GM12878 (cell line): ENCODE results near the gene ENAH. TPM values are rescaled to one million over a fixed set of nuclear protein-coding genes. Genes with fewer than 3 reads are reported as not detected.

ENCODE experiments used
- ATAC-seq: fragments of 200-7000 bp; cut with Tn5 transposase; 3 replicates; pipeline ENCODE4 v1.9.1; 2020; ENCODE audit warnings: mild to moderate bottlenecking, moderate library complexity
- BruUV-seq: library from RNA; stranded (reverse); fragments of 400-500 nt; replicated peaks from 2 replicates; lab custom pipeline; 2021; lab: Mats Ljungman, UMichigan
- CTCF ChIA-PET: fragments of 300-600 bp; sonication (Branson Sonifier 250); formaldehyde crosslinking; extraction: SDS; loops from one replicate; lab custom pipeline; 2021; ENCODE audit warnings: inconsistent platforms; lab: Yijun Ruan, JAX
- POLR2A ChIA-PET: fragments of 350-600 bp; formaldehyde crosslinking; extraction: SDS; loops from one replicate; lab custom pipeline; 2021; ENCODE audit warnings: inconsistent platforms; lab: Charles Lee
- RAD21 ChIA-PET: fragments of 300-600 bp; sonication (Branson Sonifier 250); formaldehyde crosslinking; loops from one replicate; lab custom pipeline; 2023; ENCODE audit warnings: antibody characterized with exemption; ENCODE audit not compliant: unreplicated experiment; lab: Charles Lee
- SMC1A ChIA-PET: fragments of 300-600 bp; sonication (Branson Sonifier 250); formaldehyde crosslinking; loops from one replicate; lab custom pipeline; 2023; ENCODE audit not compliant: unreplicated experiment, uncharacterized antibody; lab: Charles Lee
- DNase-seq: peaks from one replicate; pipeline ENCODE4 v3.0.0-alpha.2; 2011; ENCODE audit warnings: low read depth, low spot score
- FAIRE-seq: peaks from 3 replicates; lab custom pipeline; 2011; peaks lifted over from hg19 to GRCh38; lab: Jason Lieb, UNC
- H2AFZ ChIP-seq: 2 replicates; pipeline ENCODE4 v1.6.0; 2011; ENCODE audit warnings: low read depth, low read length, control low read depth; ENCODE audit not compliant: control insufficient read depth
- H3K27ac ChIP-seq: 2 replicates; pipeline ENCODE4 v1.5.1; 2011; ENCODE audit warnings: control low read depth; ENCODE audit not compliant: control insufficient read depth, insufficient read depth
- H3K27me3 ChIP-seq, 2 experiments: replicated peaks in 1 of 2; 2 replicates each; pipeline versions ENCODE4 v1.6.0 to v1.6.1; 2011; ENCODE audit warnings: low read length in 1 of 2; ENCODE audit not compliant: control insufficient read depth in 2 of 2, insufficient read depth in 2 of 2
- H3K36me3 ChIP-seq, 2 experiments: 2 replicates each; pipeline ENCODE4 v1.5.1; 2011; ENCODE audit warnings: low read length in 1 of 2; ENCODE audit not compliant: control insufficient read depth in 2 of 2, insufficient read depth in 2 of 2
- H3K4me1 ChIP-seq: 2 replicates; pipeline ENCODE4 v1.6.1; 2011; ENCODE audit warnings: mild to moderate bottlenecking, low read length, moderate library complexity, mixed read lengths; ENCODE audit not compliant: control insufficient read depth, insufficient read depth
- H3K4me2 ChIP-seq: 2 replicates; pipeline ENCODE4 v1.6.0; 2011; ENCODE audit warnings: control low read depth; ENCODE audit not compliant: control insufficient read depth, insufficient read depth
- H3K4me3 ChIP-seq: fragments of 200-600 bp; sonication (generic); 2 replicates; pipeline ENCODE4 v1.5.1; 2016
- H3K79me2 ChIP-seq: 2 replicates; pipeline ENCODE4 v1.6.0; 2011; ENCODE audit warnings: low read length; ENCODE audit not compliant: control insufficient read depth, insufficient read depth
- H3K9ac ChIP-seq: 2 replicates; pipeline ENCODE4 v1.8.0; 2011; ENCODE audit warnings: low read length, control low read depth, mixed read lengths; ENCODE audit not compliant: control insufficient read depth, insufficient read depth
- H3K9me3 ChIP-seq: replicated peaks from 3 replicates; pipeline ENCODE4 v1.5.1; 2011; ENCODE audit warnings: mild to moderate bottlenecking, low read length; ENCODE audit not compliant: control insufficient read depth, insufficient read depth
- H4K20me1 ChIP-seq: 2 replicates; pipeline ENCODE4 v1.6.0; 2011; ENCODE audit not compliant: control insufficient read depth, insufficient read depth
- BMI1 ChIP-seq: fragments of 450-650 bp; IDR thresholded peaks from 2 replicates; pipeline ENCODE4 v1.6.1; 2016; ENCODE audit warnings: mild to moderate bottlenecking, moderate library complexity, borderline replicate concordance
- LARP7 ChIP-seq: fragments of 450-650 bp; IDR thresholded peaks from 2 replicates; pipeline ENCODE4 v1.6.1; 2017; ENCODE audit warnings: mild to moderate bottlenecking
- NR2F1 ChIP-seq: fragments of 450-650 bp; conservative IDR thresholded peaks from 2 replicates; pipeline ENCODE4 v1.6.1; 2017; ENCODE audit warnings: mild to moderate bottlenecking
- PAX5 ChIP-seq: IDR thresholded peaks from 2 replicates; pipeline ENCODE4 v1.6.1; 2011; ENCODE audit warnings: low read depth, low read length, borderline replicate concordance
- SIX5 ChIP-seq: IDR thresholded peaks from 2 replicates; pipeline ENCODE4 v1.6.1; 2011; ENCODE audit warnings: mild to moderate bottlenecking, low read depth, low read length, moderate library complexity; ENCODE audit not compliant: severe bottlenecking
- ZSCAN29 ChIP-seq: fragments of 450-650 bp; IDR thresholded peaks from 2 replicates; pipeline ENCODE4 v1.6.1; 2017; ENCODE audit warnings: mild to moderate bottlenecking, moderate library complexity
- WGBS: methylation state at CpG from one replicate; pipeline ENCODE4 v1.1.6; 2016; ENCODE audit warnings: low lambda C conversion rate; ENCODE audit not compliant: insufficient replicate concordance, insufficient coverage; ENCODE audit errors: missing lambda C conversion rate; 5-methylcytosine and 5-hydroxymethylcytosine counted together
- in situ Hi-C: fragments of 300-500 bp; cut with MboI; formaldehyde crosslinking; loops from 9 replicates; pipeline ENCODE4 v1.14.3; 2018; ENCODE audit warnings: mixed read lengths
- intact Hi-C: fragments of 100-400 bp; cut with micrococcal nuclease; formaldehyde crosslinking; loops from one replicate; pipeline ENCODE4 v1.14.2; 2022; ENCODE audit not compliant: unreplicated experiment
- polyA plus RNA-seq, 11 experiments: library from polyadenylated mRNA; depleted of rRNA in 4 of 11; unstranded in 6 of 11; stranded (reverse) in 5 of 11; fragments of >200 nt; fragmentation: Nextera tagmentation in 4 of 11; fragmentation: Illumina TruSeq in 1 of 11; extraction: Ambion mirVana in 4 of 11; extraction: Trizol in 1 of 11; gene quantifications; 1 replicate in 1 of 11; 2 replicates in 10 of 11; pipeline versions ENCODE4 v1.2.1 to v1.2.3, GENCODE V29; 2011 to 2016; ENCODE audit warnings: inconsistent platforms in 2 of 11, missing spikeins in 2 of 11, low read depth in 1 of 11
- total RNA-seq, 4 experiments: library from RNA; depleted of rRNA in 3 of 4; stranded (reverse); fragments of >200 nt in 3 of 4; fragmentation: Illumina TruSeq in 1 of 4; extraction: Trizol in 1 of 4; gene quantifications; 2 replicates each; pipeline versions ENCODE4 v1.2.1 to v1.2.3, GENCODE V29; 2013 to 2021
- TF ChIP-seq, protein P1 (sequence below): fragments of 450-650 bp; IDR thresholded peaks from 2 replicates; pipeline ENCODE4 v1.6.1; 2017; ENCODE audit warnings: mild to moderate bottlenecking, low read depth, inconsistent platforms; ENCODE audit not compliant: poor library complexity, severe bottlenecking
- TF ChIP-seq, protein P2 (sequence below): fragments of 450-650 bp; formaldehyde crosslinking; IDR thresholded peaks from 2 replicates; pipeline ENCODE4 v1.5.0; 2022; ENCODE audit warnings: mild to moderate bottlenecking, missing genetic modification characterization

Gene ENAH
- total and polyA plus RNA-seq, 10 of the 15 experiments (the other 5 are each of a cell fraction or from before 2014, with no cell fraction given) = under 0.01 to 0.62 (median 0.06) TPM; not detected in 5

DNA sequence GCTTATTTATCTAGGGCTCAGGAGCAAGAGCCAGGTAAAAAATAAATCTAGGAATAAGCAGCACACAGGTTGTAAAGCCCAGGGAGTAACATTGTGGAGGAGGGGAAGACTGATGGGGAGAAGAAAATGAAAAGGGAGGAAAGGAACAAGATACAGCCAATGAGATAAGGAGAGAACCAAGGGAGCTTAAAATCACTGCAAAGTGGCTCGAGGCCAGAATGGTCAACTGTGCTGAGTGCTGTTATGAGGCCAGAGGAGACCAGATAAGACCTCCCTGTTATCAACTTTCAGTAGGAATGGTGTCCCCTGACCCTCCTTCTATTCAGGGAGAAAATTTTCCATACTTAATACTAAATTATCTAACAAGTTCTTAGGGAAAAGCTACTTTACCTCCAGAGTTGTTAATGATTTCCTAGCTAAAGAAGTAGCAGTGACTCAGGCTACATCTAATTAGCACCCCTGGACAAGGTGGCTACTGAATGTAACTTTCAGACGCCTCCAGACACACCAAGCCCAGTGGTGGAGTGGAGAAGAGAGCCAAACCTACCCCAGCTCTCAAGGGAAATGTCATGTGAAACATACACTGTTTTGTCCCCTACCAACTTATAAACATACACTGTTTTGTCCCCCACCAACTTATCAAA, 25.5 kb downstream of the ENAH start:
- Histone ChIP-seq H4K20me1 (no peaks in the 10 kb centered on the region), H3K4me1 (no peaks in the 10 kb centered on the region), H2AFZ (no peak overlapping the region), H3K27ac (no peak overlapping the region), H3K79me2 (no peaks in the 10 kb centered on the region), H3K9me3 (no peaks in the 10 kb centered on the region), H3K9ac (no peak overlapping the region), H3K4me3 (no peak overlapping the region), H3K36me3 (no peaks in the 10 kb centered on the region), H3K4me2 (no peak overlapping the region), H3K27me3 (no peaks in the 10 kb centered on the region; a peak in 1 of 4 replicates)
- intact Hi-C loops (no loop called here), in situ Hi-C loops (no loop called here)
- ChIA-PET POLR2A (no interaction called here), CTCF (interaction anchor here (1.2 kb wide), 1 partner anchor 284 kb away, joined by 3 read pairs; no protein-coding TSS in a partner anchor), SMC1A (interaction anchor here (0.9 to 1.2 kb wide), 2 partner anchors 11 to 41 kb away, joined by 3 to 4 read pairs; no protein-coding TSS in a partner anchor), RAD21 (no interaction called here)
- 3% methylated on average over 2 of the region's 2 CpGs for WGBS
- no peak for DNase-seq
- ATAC-seq = peak; percentile 52
- BruUV-seq = no TSS peak
- TF ChIP-seq PAX5 = no peak
- TF ChIP-seq BMI1 = no peak
- no peak for FAIRE-seq

DNA sequence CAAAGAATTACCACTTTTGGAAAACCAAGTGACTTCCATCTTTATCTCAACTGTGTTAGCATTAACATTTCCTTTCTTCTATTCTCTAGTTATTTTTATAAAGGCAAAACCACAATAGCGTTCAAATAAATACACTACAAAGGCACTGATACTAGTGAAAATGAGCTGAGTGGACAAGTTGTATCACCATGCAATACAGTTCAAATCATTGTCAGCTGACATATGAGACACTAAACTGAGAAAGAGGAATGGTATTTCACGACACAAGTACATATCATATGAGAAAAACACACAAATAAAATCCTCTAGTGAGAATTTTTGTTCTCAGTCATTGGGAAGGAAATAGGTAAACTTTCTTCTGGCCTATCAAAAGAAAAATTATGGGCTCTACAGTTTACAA, 26.2 kb downstream of the ENAH start:
- Histone ChIP-seq H3K79me2 (no peaks in the 10 kb centered on the region), H3K27me3 (no peaks in the 10 kb centered on the region; a peak in 1 of 4 replicates), H3K4me1 (no peaks in the 10 kb centered on the region), H3K4me3 (no peak overlapping the region), H3K27ac (no peak overlapping the region), H3K4me2 (no peak overlapping the region), H2AFZ (no peak overlapping the region), H3K9me3 (no peaks in the 10 kb centered on the region), H3K36me3 (no peaks in the 10 kb centered on the region), H3K9ac (no peak overlapping the region), H4K20me1 (no peaks in the 10 kb centered on the region)
- no peak for FAIRE-seq
- in situ Hi-C loops (no loop called here), intact Hi-C loops (no loop called here)
- POLR2A ChIA-PET = no interaction called here
- RAD21 ChIA-PET = no interaction called here
- SMC1A ChIA-PET = interaction anchor here (0.9 kb wide), 1 partner anchor 41 kb away, joined by 3 read pairs; no protein-coding TSS in a partner anchor
- WGBS = 47% methylated on average over 2 of the region's 2 CpGs
- ATAC-seq = no peak
- TF ChIP-seq ZSCAN29 (no peak), NR2F1 (no peak), SIX5 (no peak), LARP7 (no peak)
- TF ChIP-seq, protein P1, sequence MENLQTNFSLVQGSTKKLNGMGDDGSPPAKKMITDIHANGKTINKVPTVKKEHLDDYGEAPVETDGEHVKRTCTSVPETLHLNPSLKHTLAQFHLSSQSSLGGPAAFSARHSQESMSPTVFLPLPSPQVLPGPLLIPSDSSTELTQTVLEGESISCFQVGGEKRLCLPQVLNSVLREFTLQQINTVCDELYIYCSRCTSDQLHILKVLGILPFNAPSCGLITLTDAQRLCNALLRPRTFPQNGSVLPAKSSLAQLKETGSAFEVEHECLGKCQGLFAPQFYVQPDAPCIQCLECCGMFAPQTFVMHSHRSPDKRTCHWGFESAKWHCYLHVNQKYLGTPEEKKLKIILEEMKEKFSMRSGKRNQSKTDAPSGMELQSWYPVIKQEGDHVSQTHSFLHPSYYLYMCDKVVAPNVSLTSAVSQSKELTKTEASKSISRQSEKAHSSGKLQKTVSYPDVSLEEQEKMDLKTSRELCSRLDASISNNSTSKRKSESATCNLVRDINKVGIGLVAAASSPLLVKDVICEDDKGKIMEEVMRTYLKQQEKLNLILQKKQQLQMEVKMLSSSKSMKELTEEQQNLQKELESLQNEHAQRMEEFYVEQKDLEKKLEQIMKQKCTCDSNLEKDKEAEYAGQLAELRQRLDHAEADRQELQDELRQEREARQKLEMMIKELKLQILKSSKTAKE = no peak
- TF ChIP-seq, protein P2, sequence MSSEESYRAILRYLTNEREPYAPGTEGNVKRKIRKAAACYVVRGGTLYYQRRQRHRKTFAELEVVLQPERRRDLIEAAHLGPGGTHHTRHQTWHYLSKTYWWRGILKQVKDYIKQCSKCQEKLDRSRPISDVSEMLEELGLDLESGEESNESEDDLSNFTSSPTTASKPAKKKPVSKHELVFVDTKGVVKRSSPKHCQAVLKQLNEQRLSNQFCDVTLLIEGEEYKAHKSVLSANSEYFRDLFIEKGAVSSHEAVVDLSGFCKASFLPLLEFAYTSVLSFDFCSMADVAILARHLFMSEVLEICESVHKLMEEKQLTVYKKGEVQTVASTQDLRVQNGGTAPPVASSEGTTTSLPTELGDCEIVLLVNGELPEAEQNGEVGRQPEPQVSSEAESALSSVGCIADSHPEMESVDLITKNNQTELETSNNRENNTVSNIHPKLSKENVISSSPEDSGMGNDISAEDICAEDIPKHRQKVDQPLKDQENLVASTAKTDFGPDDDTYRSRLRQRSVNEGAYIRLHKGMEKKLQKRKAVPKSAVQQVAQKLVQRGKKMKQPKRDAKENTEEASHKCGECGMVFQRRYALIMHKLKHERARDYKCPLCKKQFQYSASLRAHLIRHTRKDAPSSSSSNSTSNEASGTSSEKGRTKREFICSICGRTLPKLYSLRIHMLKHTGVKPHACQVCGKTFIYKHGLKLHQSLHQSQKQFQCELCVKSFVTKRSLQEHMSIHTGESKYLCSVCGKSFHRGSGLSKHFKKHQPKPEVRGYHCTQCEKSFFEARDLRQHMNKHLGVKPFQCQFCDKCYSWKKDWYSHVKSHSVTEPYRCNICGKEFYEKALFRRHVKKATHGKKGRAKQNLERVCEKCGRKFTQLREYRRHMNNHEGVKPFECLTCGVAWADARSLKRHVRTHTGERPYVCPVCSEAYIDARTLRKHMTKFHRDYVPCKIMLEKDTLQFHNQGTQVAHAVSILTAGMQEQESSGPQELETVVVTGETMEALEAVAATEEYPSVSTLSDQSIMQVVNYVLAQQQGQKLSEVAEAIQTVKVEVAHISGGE (CRISPR knock-in tag) = no peak
- DNase-seq = no peak
- CTCF ChIA-PET = interaction anchor here (1.2 kb wide), 1 partner anchor 285 kb away, joined by 3 read pairs; no protein-coding TSS in a partner anchor
- no TSS peak for BruUV-seq
